Activated naive CD4-positive, alpha-beta T cell treated with anti-CD3 and anti-CD28 coated beads, Interleukin-2, amount 50 U/mL, for 72 hours (primary cell): ENCODE results near the gene KCNE5. TPM values are rescaled to one million over a fixed set of nuclear protein-coding genes. Genes with fewer than 3 reads are reported as not detected.
A peak's percentile ranks its signal among the peaks of the same experiment; 100 is the strongest.
"Not testable (repeated sequence)": the region's sequence is repeated elsewhere in the genome, so short reads cannot be mapped to it uniquely, and the experiment has no call there.

Experiments used
- ATAC-seq, 2 donors: fragments of 150-1000 bp; cut with Tn5 transposase; 2 replicates each; pipeline ENCODE4 v1.10.0; 2021; ENCODE audit warnings: mild to moderate bottlenecking in 2 of 2, moderate library complexity in 2 of 2
- DNase-seq, 2 donors: peaks; one replicate each; pipeline ENCODE4 v3.0.0; 2021 to 2022; ENCODE audit warnings: low spot score in 2 of 2
- H3K27ac Mint-ChIP-seq, 2 donors: one replicate each; pipeline ENCODE4 v1.8.0; 2022; ENCODE audit warnings: mild to moderate bottlenecking in 2 of 2, mixed read lengths in 2 of 2
- H3K36me3 Mint-ChIP-seq, 2 donors: one replicate each; pipeline ENCODE4 v1.8.0; 2022; ENCODE audit warnings: mixed read lengths in 2 of 2
- H3K9me3 Mint-ChIP-seq, 2 donors: one replicate each; pipeline ENCODE4 v1.8.0; 2022; ENCODE audit warnings: mixed read lengths in 2 of 2
- total RNA-seq, 2 donors: library from RNA; stranded (reverse); gene quantifications; one replicate each; pipeline ENCODE4 v1.2.3, GENCODE V29; 2022

Gene KCNE5, protein sequence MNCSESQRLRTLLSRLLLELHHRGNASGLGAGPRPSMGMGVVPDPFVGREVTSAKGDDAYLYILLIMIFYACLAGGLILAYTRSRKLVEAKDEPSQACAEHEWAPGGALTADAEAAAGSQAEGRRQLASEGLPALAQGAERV
- under 1 TPM in 1 of 2 donors, not detected in 1; 0.51 TPM for total RNA-seq

DNA sequence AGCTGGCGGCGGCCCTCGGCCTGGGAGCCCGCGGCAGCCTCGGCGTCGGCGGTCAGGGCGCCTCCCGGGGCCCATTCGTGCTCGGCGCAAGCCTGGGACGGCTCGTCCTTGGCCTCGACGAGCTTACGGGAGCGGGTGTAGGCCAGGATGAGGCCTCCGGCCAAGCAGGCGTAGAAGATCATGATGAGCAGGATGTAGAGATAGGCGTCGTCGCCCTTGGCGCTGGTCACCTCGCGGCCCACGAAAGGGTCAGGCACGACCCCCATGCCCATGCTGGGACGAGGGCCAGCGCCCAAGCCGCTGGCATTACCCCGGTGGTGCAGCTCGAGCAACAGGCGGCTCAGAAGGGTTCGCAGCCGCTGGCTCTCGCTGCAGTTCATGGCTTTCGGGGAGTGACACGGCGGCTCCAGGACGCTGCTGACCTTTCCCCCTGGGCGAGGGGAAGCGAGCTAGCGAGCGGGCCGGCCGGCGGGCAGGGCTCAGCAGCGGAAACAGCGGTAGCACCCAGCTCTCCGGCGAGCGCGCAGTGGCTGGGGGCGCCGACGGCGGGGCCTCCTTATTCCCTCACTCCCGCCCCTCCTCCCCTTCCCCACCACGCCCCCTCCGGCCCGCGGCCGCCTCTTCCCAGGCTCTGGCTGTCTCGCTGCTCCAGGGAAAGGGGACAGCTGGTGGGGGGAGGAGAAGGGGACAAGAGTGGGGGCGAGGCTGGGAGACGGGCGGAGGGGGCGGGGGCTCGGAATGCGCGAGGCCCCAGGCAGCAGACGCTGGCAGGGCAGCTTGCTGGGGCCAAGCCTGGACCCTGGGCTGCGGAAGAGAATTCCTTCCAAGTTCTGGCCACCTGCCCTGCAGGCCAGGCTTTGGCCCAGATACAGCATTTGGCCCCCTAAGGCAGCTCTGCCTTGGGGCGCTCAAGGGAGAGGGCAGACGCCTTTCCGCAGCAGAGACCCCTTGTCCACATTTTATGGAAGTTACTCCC is at the start of gene KCNE5:
TSS of gene KCNE5 (minus strand) at position 532 of the 976 bp plus-strand sequence. CDS start at position 380, 152 bp downstream.
- H3K9me3 Mint-ChIP-seq, result no peaks in the 10 kb centered on the region
- peaks cover 0 to 6% of the 10 kb centered on the region in 2 donors for H3K36me3 Mint-ChIP-seq
- no peak within 1 kb of the TSS for H3K27ac Mint-ChIP-seq
- DNase-seq (no peak), ATAC-seq (no peak)

- no peak for ATAC-seq
Observed at GRCh38 chrX:109672239-109672638, 47.3 kb upstream of the KCNE5 start.

DNA sequence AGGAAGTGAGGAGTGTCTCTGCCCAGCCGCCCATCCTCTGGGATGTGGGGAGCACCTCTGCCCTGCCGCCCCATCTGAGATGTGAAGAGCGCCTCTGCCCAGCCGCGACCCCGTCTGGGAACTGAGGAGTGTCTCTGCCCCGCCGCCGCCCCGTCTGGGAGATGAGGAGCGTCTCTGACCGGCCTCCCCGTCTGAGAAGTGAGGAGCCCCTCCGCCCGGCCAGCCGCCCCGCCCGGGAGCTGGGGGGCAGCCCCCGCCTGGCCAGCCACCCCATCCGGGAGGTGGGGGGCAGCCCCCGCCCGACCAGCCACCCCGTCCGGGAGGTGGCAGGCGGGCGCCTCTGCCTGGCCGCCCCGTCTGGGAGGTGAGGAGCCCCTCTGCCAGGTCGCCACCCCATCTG is 46.2 kb upstream of the KCNE5 start:
- not testable (repeated sequence) for DNase-seq, H3K36me3 Mint-ChIP-seq, H3K9me3 Mint-ChIP-seq, ATAC-seq, H3K27ac Mint-ChIP-seq

More at GRCh38 chrX:109672239-109672638, 47.3 kb upstream of the KCNE5 start:
- H3K36me3 Mint-ChIP-seq, result peaks cover 0 to 4% of the 10 kb centered on the region in 2 donors
- no peak for DNase-seq
- H3K9me3 Mint-ChIP-seq, result no peaks in the 10 kb centered on the region
- no peak overlapping the region for H3K27ac Mint-ChIP-seq

GRCh38 chrX:109667986-109668385 is 43.0 kb upstream of the KCNE5 start:
- DNase-seq (no peak), ATAC-seq (no peak)
- H3K27ac Mint-ChIP-seq, result no peak overlapping the region
- no peaks in the 10 kb centered on the region for H3K9me3 Mint-ChIP-seq
- H3K36me3 Mint-ChIP-seq, result peaks cover 10% of the 10 kb centered on the region in 2 donors

GRCh38 chrX:109660435-109661143 is 35.6 kb upstream of the KCNE5 start:
- Mint-ChIP-seq H3K27ac (no peak overlapping the region), H3K9me3 (peaks cover 7 to 10% of the 10 kb centered on the region in 2 donors), H3K36me3 (peaks cover 24 to 34% of the 10 kb centered on the region in 2 donors)
- DNase-seq, result no peak
- ATAC-seq, result no peak

GRCh38 chrX:109658391-109658790 is 33.4 kb upstream of the KCNE5 start:
- H3K9me3 Mint-ChIP-seq, result peaks cover 7 to 10% of the 10 kb centered on the region in 2 donors
- H3K27ac Mint-ChIP-seq, result no peak overlapping the region
- ATAC-seq (no peak), DNase-seq (no peak)
- peaks cover 35 to 44% of the 10 kb centered on the region in 2 donors for H3K36me3 Mint-ChIP-seq

DNA sequence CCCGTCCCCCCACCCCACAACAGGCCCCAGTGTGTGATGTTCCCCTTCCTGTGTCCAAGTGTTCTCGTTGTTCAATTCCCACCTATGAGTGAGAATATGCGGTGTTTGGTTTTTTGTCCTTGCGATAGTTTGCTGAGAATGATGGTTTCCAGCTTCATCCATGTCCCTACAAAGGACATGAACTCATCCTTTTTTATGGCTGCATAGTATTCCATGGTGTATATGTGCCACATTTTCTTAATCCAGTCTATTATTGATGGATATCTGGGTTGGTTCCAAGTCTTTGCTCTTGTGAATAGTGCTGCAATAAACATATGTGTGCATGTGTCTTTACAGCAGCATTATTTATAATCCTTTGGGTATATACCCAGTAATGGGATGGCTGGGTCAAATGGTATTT is 32.4 kb upstream of the KCNE5 start:
- H3K36me3 Mint-ChIP-seq, result peaks cover 35 to 44% of the 10 kb centered on the region in 2 donors
- not testable (repeated sequence) for DNase-seq, H3K9me3 Mint-ChIP-seq, H3K27ac Mint-ChIP-seq, ATAC-seq

- peaks cover 35 to 44% of the 10 kb centered on the region in 2 donors for H3K36me3 Mint-ChIP-seq
- DNase-seq, result no peak
- H3K9me3 Mint-ChIP-seq, result peaks cover 7 to 10% of the 10 kb centered on the region in 2 donors
Observed at GRCh38 chrX:109656774-109657173, 31.8 kb upstream of the KCNE5 start.

GRCh38 chrX:109655502-109656201 is 30.7 kb upstream of the KCNE5 start:
- no peak for ATAC-seq
- H3K9me3 Mint-ChIP-seq, result peaks cover 7 to 10% of the 10 kb centered on the region in 2 donors
- H3K27ac Mint-ChIP-seq, result peak overlapping the region in 1 of 2 donors; percentile 28
- H3K36me3 Mint-ChIP-seq, result peaks cover 33 to 42% of the 10 kb centered on the region in 2 donors
- no peak for DNase-seq

More at GRCh38 chrX:109656774-109657173, 31.8 kb upstream of the KCNE5 start:
- no peak overlapping the region for H3K27ac Mint-ChIP-seq
- ATAC-seq, result no peak

GRCh38 chrX:109654516-109655109 is 29.6 kb upstream of the KCNE5 start:
- no peak for DNase-seq
- peak overlapping the region in 1 of 2 donors; percentile 23 for H3K27ac Mint-ChIP-seq
- peaks cover 30 to 34% of the 10 kb centered on the region in 2 donors for H3K36me3 Mint-ChIP-seq
- peaks cover 7 to 10% of the 10 kb centered on the region in 2 donors for H3K9me3 Mint-ChIP-seq
- no peak for ATAC-seq

DNA sequence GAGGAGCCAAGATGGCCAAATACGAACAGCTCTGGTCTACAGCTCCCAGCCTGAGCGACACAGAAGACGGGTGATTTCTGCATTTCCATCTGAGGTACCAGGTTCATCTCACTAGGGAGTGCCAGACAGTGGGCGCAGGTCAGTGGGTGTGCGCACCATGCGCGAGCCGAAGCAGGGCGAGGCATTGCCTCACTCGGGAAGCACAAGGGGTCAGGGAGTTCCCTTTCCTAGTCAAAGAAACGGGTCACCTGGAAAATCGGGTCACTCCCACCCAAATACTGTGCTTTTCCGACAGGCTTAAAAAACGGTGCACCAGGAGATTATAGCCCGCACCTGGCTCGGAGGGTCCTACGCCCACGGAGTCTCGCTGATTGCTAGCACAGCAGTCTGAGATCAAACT is 19.7 kb upstream of the KCNE5 start:
- not testable (repeated sequence) for DNase-seq, H3K9me3 Mint-ChIP-seq, H3K36me3 Mint-ChIP-seq, H3K27ac Mint-ChIP-seq, ATAC-seq

GRCh38 chrX:109643687-109644086 is 18.7 kb upstream of the KCNE5 start:
- DNase-seq (no peak), ATAC-seq (no peak)
- H3K9me3 Mint-ChIP-seq, result no peaks in the 10 kb centered on the region
- no peak overlapping the region for H3K27ac Mint-ChIP-seq
- H3K36me3 Mint-ChIP-seq, result peaks cover 10% of the 10 kb centered on the region in 2 donors

GRCh38 chrX:109638158-109638557 is 13.2 kb upstream of the KCNE5 start:
- ATAC-seq, result no peak
- Mint-ChIP-seq H3K36me3 (peaks cover 6 to 11% of the 10 kb centered on the region in 2 donors), H3K9me3 (no peaks in the 10 kb centered on the region), H3K27ac (peak overlapping the region in 1 of 2 donors; percentile 55)
- DNase-seq, result no peak

DNA sequence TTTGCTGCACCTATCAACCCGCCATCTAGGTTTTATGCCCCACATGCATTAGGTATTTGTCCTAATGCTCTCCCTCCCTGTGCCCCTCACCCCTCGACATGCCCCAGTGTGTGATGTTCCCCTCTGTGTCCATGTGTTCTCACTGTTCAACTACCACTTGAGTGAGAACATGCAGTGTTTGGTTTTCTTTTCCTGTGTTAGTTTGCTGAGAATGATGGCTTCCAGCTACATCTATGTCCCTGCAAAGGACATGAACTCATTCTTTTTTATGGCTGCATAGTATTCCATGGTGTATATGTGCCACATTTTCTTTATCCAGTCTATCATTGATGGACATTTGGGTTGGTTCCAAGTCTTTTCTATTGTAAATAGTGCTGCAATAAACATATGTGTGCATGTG is 12.5 kb upstream of the KCNE5 start:
- H3K9me3 Mint-ChIP-seq, DNase-seq, H3K27ac Mint-ChIP-seq, ATAC-seq: not testable (repeated sequence)
- H3K36me3 Mint-ChIP-seq, result peaks cover 6 to 11% of the 10 kb centered on the region in 2 donors

GRCh38 chrX:109635146-109635545 is 10.2 kb upstream of the KCNE5 start:
- DNase-seq (no peak), ATAC-seq (peak in 1 of 2 donors; percentile 35)
- no peaks in the 10 kb centered on the region for H3K9me3 Mint-ChIP-seq
- H3K36me3 Mint-ChIP-seq, result peaks cover 6 to 11% of the 10 kb centered on the region in 2 donors
- H3K27ac Mint-ChIP-seq, result peak overlapping the region in 1 of 2 donors; percentile 66
